Upper lobe of left lung (tissue), 6 donors: Measurements from ENCODE around the gene SNRNP27. TPM values are rescaled to one million over a fixed set of nuclear protein-coding genes. Genes with fewer than 3 reads are reported as not detected.

Source experiments
- ATAC-seq, 2 donors: fragments of 200-7000 bp; cut with Tn5 transposase; one replicate each; pipeline ENCODE4 v1.9.1; 2022; ENCODE audit warnings: mild to moderate bottlenecking in 2 of 2, moderate library complexity in 2 of 2; ENCODE audit not compliant: low FRiP score in 2 of 2
- DNase-seq, 2 donors: peaks; one replicate each; pipeline ENCODE4 v3.0.0-alpha.2; 2019 to 2020
- H3K27ac ChIP-seq, 4 donors: fragments of 200-600 bp; sonication (generic); one replicate each; pipeline ENCODE4 v1.5.1; 2016 to 2019
- H3K27me3 ChIP-seq, 4 donors: fragments of 200-600 bp; sonication (generic); one replicate each; pipeline ENCODE4 v1.5.1; 2017 to 2019
- H3K36me3 ChIP-seq, 4 donors: fragments of 200-600 bp; sonication (generic); one replicate each; pipeline ENCODE4 v1.5.1; 2016 to 2019
- H3K4me1 ChIP-seq, 4 donors: fragments of 200-600 bp; sonication (generic); one replicate each; pipeline ENCODE4 v1.5.1; 2018 to 2019
- H3K4me3 ChIP-seq, 4 donors: fragments of 200-600 bp; sonication (generic); one replicate each; pipeline ENCODE4 v1.5.1; 2017 to 2019; ENCODE audit warnings: mild to moderate bottlenecking in 2 of 4, moderate library complexity in 1 of 4
- H3K9me3 ChIP-seq, 4 donors: fragments of 200-600 bp; sonication (generic); one replicate each; pipeline ENCODE4 v1.5.1; 2018 to 2019
- CTCF ChIP-seq, 6 experiments: fragments of 450-650 bp in 4 of 6; fragments of 200-600 bp in 2 of 6; sonication (generic) in 2 of 6; IDR thresholded peaks; one replicate each; pipeline ENCODE4 v1.5.1; 2016 to 2019; ENCODE audit warnings: antibody characterized with exemption in 6 of 6
- EP300 ChIP-seq, 4 donors: sonication (generic); formaldehyde crosslinking; IDR thresholded peaks; one replicate each; pipeline ENCODE4 v1.5.1; 2017; ENCODE audit warnings: antibody characterized with exemption in 4 of 4, control low read depth in 2 of 4
- POLR2A ChIP-seq, 4 donors: fragments of 450-650 bp; IDR thresholded peaks; one replicate each; pipeline ENCODE4 v1.5.1; 2016 to 2017; ENCODE audit warnings: antibody characterized with exemption in 4 of 4, mild to moderate bottlenecking in 2 of 4
- POLR2AphosphoS5 ChIP-seq, 2 donors: sonication (generic); formaldehyde crosslinking; IDR thresholded peaks; one replicate each; pipeline ENCODE4 v1.5.1; 2017; ENCODE audit warnings: antibody characterized with exemption in 2 of 2
- WGBS, 2 donors: methylation state at CpG; one replicate each; pipeline ENCODE4 v1.1.5; 2017 to 2018; 5-methylcytosine and 5-hydroxymethylcytosine counted together
- total RNA-seq, 6 donors: library from RNA; depleted of rRNA in 4 of 6; stranded (reverse); fragments of >200 nt in 4 of 6; gene quantifications; one replicate each; pipeline versions ENCODE4 v1.1.0 to v1.2.1, GENCODE V29; 2016 to 2021
- donor health status: DM: no; HTN: no; CAD: no; lungs with moderate emphysema.
- donor health status: DM: no; HTN: yes; CAD: no; lungs with severe emphysema.

The SNRNP27 gene
- total RNA-seq, 6 donors from 2014 or later, result 32.7 to 120 (median 55.0) TPM

GRCh38 chr2:69902213-69902922 lies 8.6 kb downstream of the SNRNP27 start:
- DNase-seq (peak in 1 of 2 donors; percentile 69), ATAC-seq (peak in 1 of 2 donors; percentile 67)
- TF ChIP-seq POLR2A (IDR thresholded peaks at IDR 0.05) (no peak), CTCF (IDR thresholded peaks at IDR 0.05) (no peak), POLR2AphosphoS5 (IDR thresholded peaks at IDR 0.05) (no peak), EP300 (IDR thresholded peaks at IDR 0.05) (no peak)
- no peaks in the 10 kb centered on the region for H3K27me3 ChIP-seq
- no peaks in the 10 kb centered on the region for H3K9me3 ChIP-seq
- peaks cover 17 to 89% (median 50%) of the 10 kb centered on the region in 4 donors for H3K36me3 ChIP-seq
- WGBS, 2 donors, result 38 to 53% methylated on average over 8 of the region's 8 CpGs
- peaks cover 10 to 24% (median 13%) of the 10 kb centered on the region in 4 donors for H3K4me1 ChIP-seq
- H3K4me3 ChIP-seq, result no peak overlapping the region
- H3K27ac ChIP-seq, result peak overlapping the region in 3 of 4 donors; percentile 12 to 63 (median 39)

- no peaks in the 10 kb centered on the region for H3K27me3 ChIP-seq
- no peaks in the 10 kb centered on the region for H3K9me3 ChIP-seq
- DNase-seq (no peak), ATAC-seq (no peak)
- peaks cover 0 to 11% (median 7%) of the 10 kb centered on the region in 4 donors for H3K4me1 ChIP-seq
- peak overlapping the region in 1 of 4 donors; percentile 11 for H3K27ac ChIP-seq
- no peak for TF ChIP-seq POLR2AphosphoS5 (IDR thresholded peaks at IDR 0.05)
- no peak for TF ChIP-seq EP300 (IDR thresholded peaks at IDR 0.05)
- TF ChIP-seq POLR2A (IDR thresholded peaks at IDR 0.05), result no peak
- TF ChIP-seq CTCF (IDR thresholded peaks at IDR 0.05), result no peak
- peaks cover 10 to 78% (median 38%) of the 10 kb centered on the region in 4 donors for H3K36me3 ChIP-seq
- no peak overlapping the region for H3K4me3 ChIP-seq
Observed at GRCh38 chr2:69907216-69907615, 13.5 kb downstream of the SNRNP27 start.

- no peak for DNase-seq
- no peak for TF ChIP-seq POLR2A (IDR thresholded peaks at IDR 0.05)
- peak in 5 of 6 experiments; percentile 25 to 78 (median 51) for TF ChIP-seq CTCF (IDR thresholded peaks at IDR 0.05)
- 0 to 2% methylated on average over 2 of the region's 2 CpGs for WGBS, 2 donors
- peaks cover 5 to 40% (median 16%) of the 10 kb centered on the region in 4 donors for H3K36me3 ChIP-seq
- H3K4me3 ChIP-seq, result no peak overlapping the region
- H3K9me3 ChIP-seq, result no peaks in the 10 kb centered on the region
- H3K27me3 ChIP-seq, result no peaks in the 10 kb centered on the region
- peak overlapping the region in 1 of 4 donors; percentile 100 for H3K27ac ChIP-seq
- ATAC-seq, result no peak
- H3K4me1 ChIP-seq, result peaks cover 15 to 30% (median 23%) of the 10 kb centered on the region in 4 donors
Observed at GRCh38 chr2:69911985-69912563, 18.3 kb downstream of the SNRNP27 start.

GRCh38 chr2:69914164-69914949 lies 20.6 kb downstream of the SNRNP27 start:
- Histone ChIP-seq H3K4me1 (peaks cover 18 to 37% (median 29%) of the 10 kb centered on the region in 4 donors), H3K27ac (peak overlapping the region; percentile 91 to 100 (median 96)), H3K9me3 (no peaks in the 10 kb centered on the region), H3K4me3 (peak overlapping the region; percentile 34 to 93 (median 87)), H3K27me3 (no peaks in the 10 kb centered on the region), H3K36me3 (peaks cover 1 to 22% (median 7%) of the 10 kb centered on the region in 4 donors)
- peak; percentile 96 to 99 for ATAC-seq
- peak; percentile 98 to 100 for DNase-seq
- 0% methylated on average over 17 to 49 of the region's 56 CpGs for WGBS, 2 donors
- peak in 4 of 6 experiments; percentile 42 to 52 (median 48) for TF ChIP-seq CTCF (IDR thresholded peaks at IDR 0.05)
- peak in 3 of 4 donors; percentile 85 to 92 (median 89) for TF ChIP-seq POLR2A (IDR thresholded peaks at IDR 0.05)
- peak; percentile 93 to 97 for TF ChIP-seq POLR2AphosphoS5 (IDR thresholded peaks at IDR 0.05)
- TF ChIP-seq EP300 (IDR thresholded peaks at IDR 0.05), result peak in 1 of 4 donors; percentile 71
